ENCODE measurements around the gene CCNI.
A peak's percentile ranks its signal among the peaks of the same experiment; 100 is the strongest.
"Not testable (repeated sequence)": the region's sequence is repeated elsewhere in the genome, so short reads cannot be mapped to it uniquely, and the experiment has no call there.

CCNI gene

GRCh38 chr4:77093401-77093800 is 17.6 kb upstream of the CCNI start:
- no peak overlapping the region for H3K4me2 ChIP-seq (ENCODE audit: low read length)
- H3K79me2 ChIP-seq (ENCODE audit: insufficient read depth, low read length) = no peaks in the 10 kb centered on the region
- no peaks in the 10 kb centered on the region for H3K9me3 ChIP-seq (ENCODE audit: low read length)
- H3F3A ChIP-seq (ENCODE audit: insufficient read depth, low read length) = no peaks in the 10 kb centered on the region
- no peak overlapping the region for H3K9ac ChIP-seq (ENCODE audit: low read length)
- no peak overlapping the region for H3K4me3 ChIP-seq (ENCODE audit: low read depth, low read length, poor library complexity, severe bottlenecking)
- H3K27ac ChIP-seq (ENCODE audit: low read depth, low read length, poor library complexity, severe bottlenecking) = peak overlapping the region; percentile 9
- H3K4me1 ChIP-seq (ENCODE audit: insufficient read depth, low read length, severe bottlenecking) = peaks cover 23% of the 10 kb centered on the region
- H4K20me1 ChIP-seq (ENCODE audit: insufficient read depth, low read length) = no peaks in the 10 kb centered on the region
- no peaks in the 10 kb centered on the region for H3K36me3 ChIP-seq (ENCODE audit: insufficient read depth, low read length)
- TF ChIP-seq EZH2 (IDR thresholded peaks at IDR 0.05; ENCODE audit: borderline replicate concordance, low read length) = no peak
- no peak for TF ChIP-seq CTCF (IDR thresholded peaks at IDR 0.05; ENCODE audit: low read length)
- H3K9me2 ChIP-seq (ENCODE audit: low read depth, low read length) = no peaks in the 10 kb centered on the region
- H2AFZ ChIP-seq (ENCODE audit: low read length) = no peak overlapping the region
- H3K27me3 ChIP-seq (ENCODE audit: insufficient read depth, low read length) = no peaks in the 10 kb centered on the region

GRCh38 chr4:77092975-77093374 is 17.2 kb upstream of the CCNI start:
- no peak overlapping the region for H2AFZ ChIP-seq (ENCODE audit: low read length)
- H3K27me3 ChIP-seq (ENCODE audit: insufficient read depth, low read length) = no peaks in the 10 kb centered on the region
- peak overlapping the region; percentile 9 for H3K27ac ChIP-seq (ENCODE audit: low read depth, low read length, poor library complexity, severe bottlenecking)
- H3K4me1 ChIP-seq (ENCODE audit: insufficient read depth, low read length, severe bottlenecking) = peaks cover 23% of the 10 kb centered on the region
- H3K9me3 ChIP-seq (ENCODE audit: low read length) = no peaks in the 10 kb centered on the region
- no peak overlapping the region for H3K4me3 ChIP-seq (ENCODE audit: low read depth, low read length, poor library complexity, severe bottlenecking)
- no peaks in the 10 kb centered on the region for H3K9me2 ChIP-seq (ENCODE audit: low read depth, low read length)
- H3K9ac ChIP-seq (ENCODE audit: low read length) = no peak overlapping the region
- TF ChIP-seq EZH2 (IDR thresholded peaks at IDR 0.05; ENCODE audit: borderline replicate concordance, low read length) (no peak), CTCF (IDR thresholded peaks at IDR 0.05; ENCODE audit: low read length) (no peak)
- no peak overlapping the region for H3K4me2 ChIP-seq (ENCODE audit: low read length)
- no peaks in the 10 kb centered on the region for H3F3A ChIP-seq (ENCODE audit: insufficient read depth, low read length)
- no peaks in the 10 kb centered on the region for H4K20me1 ChIP-seq (ENCODE audit: insufficient read depth, low read length)
- no peaks in the 10 kb centered on the region for H3K79me2 ChIP-seq (ENCODE audit: insufficient read depth, low read length)
- H3K36me3 ChIP-seq (ENCODE audit: insufficient read depth, low read length) = no peaks in the 10 kb centered on the region

GRCh38 chr4:77089866-77090265 is 14.1 kb upstream of the CCNI start:
- Histone ChIP-seq H3K79me2 (ENCODE audit: insufficient read depth, low read length) (no peaks in the 10 kb centered on the region), H3K9ac (ENCODE audit: low read length) (no peak overlapping the region), H3K27ac (ENCODE audit: low read depth, low read length, poor library complexity, severe bottlenecking) (no peak overlapping the region), H4K20me1 (ENCODE audit: insufficient read depth, low read length) (no peaks in the 10 kb centered on the region), H3K9me2 (ENCODE audit: low read depth, low read length) (no peaks in the 10 kb centered on the region), H3K4me1 (ENCODE audit: insufficient read depth, low read length, severe bottlenecking) (peaks cover 12% of the 10 kb centered on the region), H2AFZ (ENCODE audit: low read length) (no peak overlapping the region), H3F3A (ENCODE audit: insufficient read depth, low read length) (no peaks in the 10 kb centered on the region), H3K9me3 (ENCODE audit: low read length) (no peaks in the 10 kb centered on the region), H3K4me3 (ENCODE audit: low read depth, low read length, poor library complexity, severe bottlenecking) (no peak overlapping the region), H3K27me3 (ENCODE audit: insufficient read depth, low read length) (no peaks in the 10 kb centered on the region), H3K36me3 (ENCODE audit: insufficient read depth, low read length) (no peaks in the 10 kb centered on the region), H3K4me2 (ENCODE audit: low read length) (no peak overlapping the region)
- TF ChIP-seq EZH2 (IDR thresholded peaks at IDR 0.05; ENCODE audit: borderline replicate concordance, low read length) (no peak), CTCF (IDR thresholded peaks at IDR 0.05; ENCODE audit: low read length) (no peak)

DNA sequence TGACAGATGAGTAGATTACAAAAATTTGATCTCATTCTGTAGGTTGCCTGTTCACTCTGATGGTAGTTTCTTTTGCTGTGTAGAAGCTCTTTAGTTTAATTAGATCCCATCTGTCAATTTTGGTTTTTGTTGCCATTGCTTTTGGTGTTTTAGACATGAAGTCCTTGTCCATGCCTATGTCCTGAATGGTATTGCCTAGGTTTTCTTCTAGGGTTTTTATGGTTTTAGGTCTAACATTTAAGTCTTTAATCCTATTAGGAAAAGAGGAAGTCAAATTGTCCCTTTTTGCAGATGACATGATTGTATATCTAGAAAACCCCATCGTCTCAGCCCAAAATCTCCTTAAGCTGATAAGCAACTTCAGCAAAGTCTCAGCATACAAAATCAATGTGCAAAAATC is 11.2 kb upstream of the CCNI start:
- not testable (repeated sequence) for H3K9me2 ChIP-seq (ENCODE audit: low read depth, low read length); H3K4me1 ChIP-seq (ENCODE audit: insufficient read depth, low read length, severe bottlenecking); H3K27me3 ChIP-seq (ENCODE audit: insufficient read depth, low read length)

More for the DNA sequence above, 11.2 kb upstream of the CCNI start:
- H3K4me3 ChIP-seq (ENCODE audit: low read depth, low read length, poor library complexity, severe bottlenecking); H2AFZ ChIP-seq (ENCODE audit: low read length); H3K79me2 ChIP-seq (ENCODE audit: insufficient read depth, low read length); H3K36me3 ChIP-seq (ENCODE audit: insufficient read depth, low read length); H3K4me2 ChIP-seq (ENCODE audit: low read length); H4K20me1 ChIP-seq (ENCODE audit: insufficient read depth, low read length); H3K27ac ChIP-seq (ENCODE audit: low read depth, low read length, poor library complexity, severe bottlenecking); H3K9ac ChIP-seq (ENCODE audit: low read length); H3K9me3 ChIP-seq (ENCODE audit: low read length); H3F3A ChIP-seq (ENCODE audit: insufficient read depth, low read length): not testable (repeated sequence)
